Measurements from ENCODE around the gene VGLL4.
"Not testable (repeated sequence)": the region's sequence is repeated elsewhere in the genome, so short reads cannot be mapped to it uniquely, and the experiment has no call there.

VGLL4 gene

DNA sequence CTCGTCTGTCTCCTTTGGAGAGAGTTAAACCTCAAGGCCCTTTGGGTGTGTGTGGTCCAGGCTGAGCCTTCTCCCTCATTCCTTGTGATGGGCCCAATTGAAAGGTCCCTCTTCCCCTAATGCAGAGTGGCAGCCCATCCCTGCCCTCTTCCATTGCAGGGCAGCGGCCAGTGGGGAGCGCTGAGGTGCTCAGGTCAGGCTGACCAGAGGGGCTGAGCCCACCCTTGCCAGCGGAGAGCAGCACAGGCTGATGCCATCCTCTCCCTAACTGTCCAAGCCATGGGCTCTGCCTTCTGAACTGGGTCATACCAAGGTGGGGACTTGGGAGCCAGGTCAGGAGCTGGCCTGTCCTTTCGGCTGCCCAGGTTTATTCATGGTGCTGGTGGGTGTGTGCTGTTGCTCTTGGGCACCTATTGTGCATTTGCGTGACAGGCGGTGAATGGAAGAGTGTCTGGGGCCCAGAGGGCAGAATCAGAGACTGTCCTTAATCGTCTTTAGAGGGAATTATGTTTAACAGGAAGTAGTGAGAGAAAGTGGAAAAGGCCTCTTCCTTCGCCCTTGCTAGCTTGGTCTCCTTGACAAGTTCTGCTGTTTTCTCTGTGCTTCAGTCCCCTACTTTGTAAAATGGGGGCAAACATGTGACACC, 96.9 kb downstream of the VGLL4 start:
- DNase-seq: no peak

- DNase-seq: no peak
Observed at GRCh38 chr3:11545186-11545851, 98.4 kb downstream of the VGLL4 start.

- peak; percentile 17 for DNase-seq
Observed at GRCh38 chr3:11544412-11545181, 99.1 kb downstream of the VGLL4 start.

GRCh38 chr3:11543948-11544387, 99.7 kb downstream of the VGLL4 start:
- DNase-seq: no peak

- no peak for DNase-seq
Observed at GRCh38 chr3:11543141-11543947, 100.4 kb downstream of the VGLL4 start.

DNA sequence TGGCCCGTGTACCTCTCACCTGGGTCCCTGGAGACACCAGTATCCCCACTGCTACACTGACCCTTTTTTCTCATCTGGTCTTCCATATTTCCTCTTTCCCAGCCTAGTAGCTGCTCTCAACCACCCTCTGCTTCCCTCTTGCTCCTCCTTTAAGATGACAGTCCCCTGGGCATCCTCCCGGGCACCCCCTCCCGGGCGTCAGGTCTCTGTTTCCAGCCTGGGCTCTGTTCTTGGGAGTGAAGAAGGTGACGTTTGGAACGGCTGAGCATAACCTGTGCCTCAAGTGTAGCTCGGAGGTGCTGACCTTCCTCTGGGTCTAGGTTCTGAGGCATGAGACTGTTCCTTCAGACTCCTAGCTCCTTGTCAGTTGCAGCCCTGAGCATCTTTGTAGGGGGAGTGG, 101.2 kb downstream of the VGLL4 start:
- DNase-seq: no peak

DNA sequence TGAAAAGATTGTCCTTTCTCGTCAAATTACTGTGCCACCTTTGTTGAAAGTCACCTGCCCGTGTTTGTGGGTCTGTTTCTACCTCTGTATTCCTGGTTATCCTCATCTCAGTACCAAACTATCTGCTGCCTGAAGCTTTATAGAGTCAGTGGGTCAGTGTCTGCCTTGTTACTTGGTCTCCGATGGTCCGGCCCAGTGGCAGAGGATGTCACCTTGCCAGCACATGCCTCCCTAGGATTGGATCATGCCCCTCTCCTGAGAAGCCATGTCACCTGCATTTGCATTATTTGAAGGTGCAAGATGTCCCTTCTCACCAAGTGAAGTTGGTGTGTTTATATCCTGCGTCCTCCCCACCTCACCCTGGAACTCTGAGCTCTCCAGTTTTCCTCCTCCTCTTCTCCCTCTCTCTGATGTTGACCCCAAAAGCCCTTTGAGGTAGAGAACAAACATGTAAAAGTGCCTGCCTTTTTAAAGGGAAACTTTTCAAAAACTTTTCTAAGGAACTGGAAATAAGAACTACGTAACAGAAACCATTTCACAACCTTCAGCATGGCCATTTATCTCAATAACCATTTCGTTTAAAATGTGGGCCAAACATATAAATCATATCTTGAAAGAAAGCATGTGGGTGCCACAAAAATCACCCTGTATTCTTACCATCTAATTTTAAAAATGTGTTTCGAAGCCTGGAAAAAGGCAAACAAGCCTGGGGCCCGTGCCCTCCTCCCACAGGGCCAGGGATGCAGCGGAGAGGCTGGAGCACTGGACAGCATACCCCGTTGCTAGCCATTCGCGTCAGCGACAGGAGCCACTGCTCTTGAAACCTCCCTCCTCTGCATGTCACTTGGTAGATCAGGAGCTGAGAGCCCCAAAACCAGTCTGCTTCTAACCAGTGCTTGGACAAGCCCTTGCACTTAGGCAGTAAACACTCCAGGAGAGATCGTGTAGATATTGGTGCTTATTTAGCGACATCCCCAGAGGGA, 102.1 kb downstream of the VGLL4 start:
- peak; percentile 41 for DNase-seq

GRCh38 chr3:11539677-11540076, 104.0 kb downstream of the VGLL4 start:
- DNase-seq: no peak

DNA sequence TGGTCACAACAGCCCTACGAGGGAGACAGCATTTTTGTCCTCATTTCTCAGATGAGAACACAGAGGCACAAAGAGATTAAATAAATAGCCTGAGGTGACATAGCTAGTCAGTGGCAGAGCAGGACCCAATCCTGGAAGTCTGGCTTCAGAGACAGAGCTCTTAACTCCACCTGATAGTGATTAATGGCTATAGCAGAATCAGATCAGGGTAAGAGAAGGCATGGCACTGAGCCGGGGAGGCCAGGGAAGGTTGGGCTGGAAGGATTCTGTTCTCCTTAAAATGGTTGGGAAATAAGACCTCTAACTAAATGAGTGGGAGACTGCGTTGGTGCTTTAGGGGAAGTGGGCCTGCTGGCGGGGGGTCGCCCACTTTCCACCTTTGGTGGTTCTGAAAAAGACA, 104.5 kb downstream of the VGLL4 start:
- DNase-seq: no peak

DNA sequence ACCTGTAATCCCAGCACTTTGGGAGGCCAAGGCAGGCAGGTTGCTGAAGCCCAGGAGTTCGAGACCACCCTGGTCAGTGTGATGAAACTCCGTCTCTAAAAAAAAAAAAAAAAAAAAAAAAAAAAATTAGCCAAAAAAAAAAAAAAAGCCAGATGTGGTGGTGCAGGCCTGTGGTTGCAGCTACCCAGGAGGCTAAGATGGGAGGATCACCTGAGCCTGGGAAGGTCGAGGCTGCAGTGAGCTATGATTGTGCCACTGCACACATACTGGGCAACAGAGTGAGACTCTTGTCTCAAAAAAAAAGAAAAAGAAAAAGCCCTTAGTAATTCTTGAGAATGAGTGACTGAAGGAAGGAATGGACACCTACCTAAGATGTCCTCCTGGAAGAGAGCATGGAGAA, 105.1 kb downstream of the VGLL4 start:
- DNase-seq: no peak

- DNase-seq: peak; percentile 16
Observed at GRCh38 chr3:11536936-11537612, 106.6 kb downstream of the VGLL4 start.

GRCh38 chr3:11536132-11536935, 107.4 kb downstream of the VGLL4 start:
- DNase-seq: no peak

GRCh38 chr3:11535243-11535960, 108.3 kb downstream of the VGLL4 start:
- DNase-seq: no peak

DNA sequence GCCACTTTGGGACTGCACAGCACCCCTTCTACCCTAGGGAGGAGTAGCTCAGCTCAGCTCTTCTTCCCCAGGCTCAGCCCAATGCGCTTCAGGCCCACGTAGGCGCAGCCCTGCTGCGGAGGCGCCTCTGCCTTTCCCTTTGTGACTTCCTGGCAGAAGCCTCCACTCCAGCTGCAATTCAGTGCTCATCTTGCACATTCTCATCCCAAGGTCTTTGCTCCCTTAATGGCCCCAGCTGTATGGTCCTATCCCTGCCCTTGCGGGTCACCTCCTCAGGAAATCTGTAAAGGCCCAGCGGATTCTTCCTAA, 109.0 kb downstream of the VGLL4 start:
- no peak for DNase-seq

DNA sequence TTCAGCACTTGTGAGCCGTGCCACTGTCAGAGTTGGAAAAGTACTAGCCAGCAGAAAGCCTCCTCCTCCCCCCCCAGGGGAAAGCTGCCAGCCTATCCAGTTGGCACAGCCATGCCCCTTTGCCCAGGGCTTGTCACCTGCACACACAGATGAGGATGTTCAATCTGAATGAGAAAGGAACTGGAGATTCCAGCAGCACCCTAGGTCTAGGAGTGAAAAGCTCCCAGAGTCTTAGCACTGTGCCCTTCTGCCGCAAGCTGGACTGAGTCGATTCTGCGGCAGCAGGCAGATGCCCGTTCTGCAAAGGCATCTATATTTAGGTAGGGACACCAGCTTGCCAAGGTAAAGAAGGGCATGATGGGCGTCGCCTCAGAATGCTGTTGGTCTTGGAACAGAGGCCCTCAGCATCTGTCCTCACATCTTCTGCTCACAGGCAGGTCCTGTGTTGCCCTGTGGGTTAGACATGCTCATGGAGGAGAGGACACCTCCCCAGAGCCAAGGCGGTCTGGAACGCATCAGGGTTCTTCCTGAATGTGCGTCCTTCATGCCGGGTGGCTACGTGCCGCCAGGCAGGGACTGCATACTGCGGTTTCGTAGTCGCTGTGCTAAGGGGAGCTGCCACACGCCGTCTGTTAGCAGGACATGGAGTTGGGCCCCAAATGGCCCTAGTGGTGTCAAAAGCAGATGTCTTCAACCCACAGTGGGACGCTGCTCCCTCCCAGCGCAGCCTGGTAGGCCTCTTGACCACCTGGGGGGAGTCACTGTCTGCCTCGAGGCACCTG, 109.5 kb downstream of the VGLL4 start:
- DNase-seq: no peak

GRCh38 chr3:11532931-11533391, 110.8 kb downstream of the VGLL4 start:
- no peak for DNase-seq

DNA sequence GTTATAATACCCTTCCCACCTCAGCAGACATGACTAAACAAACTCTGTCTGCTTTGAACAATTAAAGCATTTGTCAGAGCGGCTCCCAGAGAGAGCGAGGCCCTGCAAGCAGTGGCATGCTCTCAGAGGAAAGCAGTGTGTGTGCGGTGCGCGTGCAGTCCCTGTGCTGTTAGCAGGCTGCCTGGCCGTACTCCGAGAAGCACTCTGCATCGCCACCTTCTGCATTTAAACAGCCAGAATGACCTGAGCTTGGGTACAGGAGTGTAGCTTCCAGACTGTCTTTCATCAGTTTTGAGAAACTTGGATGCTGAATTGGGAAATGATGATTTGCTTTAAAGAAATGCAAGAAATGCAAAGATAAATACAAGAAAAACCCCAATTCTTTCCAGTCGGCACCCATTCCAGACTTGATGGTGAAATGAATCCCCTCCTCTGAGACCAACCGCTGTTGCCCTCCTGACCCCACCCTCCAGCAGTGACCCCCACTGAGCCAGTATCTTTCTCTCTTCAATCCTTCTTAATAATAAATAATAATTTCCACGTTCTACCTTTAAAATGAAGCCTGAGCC, 113.5 kb downstream of the VGLL4 start:
- DNase-seq: no peak

DNA sequence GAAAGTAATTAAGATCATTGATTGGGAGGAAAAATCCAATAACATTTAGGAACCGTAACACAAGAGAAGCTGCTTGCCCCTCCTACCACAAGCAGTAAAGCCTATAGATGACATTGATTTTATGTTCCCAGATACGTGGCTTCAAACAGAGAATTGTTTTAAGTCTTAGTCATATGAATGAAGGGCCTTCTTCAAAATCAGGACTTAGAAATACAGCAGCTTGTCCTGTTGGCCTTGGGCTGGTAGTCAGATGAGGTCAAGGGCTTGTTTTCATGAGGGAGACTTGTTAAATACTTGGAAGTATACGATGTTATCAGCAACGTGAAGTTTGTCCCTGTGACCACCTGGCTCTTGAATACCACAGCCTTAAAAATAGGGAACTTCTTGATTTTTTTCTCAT, 114.4 kb downstream of the VGLL4 start:
- DNase-seq: no peak

- DNase-seq: not testable (repeated sequence)
Observed at GRCh38 chr3:11526121-11526520, 117.6 kb downstream of the VGLL4 start.
